Measurements from ENCODE around the gene SYNPR. TPM values are rescaled to one million over a fixed set of nuclear protein-coding genes. Genes with fewer than 3 reads are reported as not detected.

SYNPR gene
- polyA plus RNA-seq, 3 donors: not detected

DNA sequence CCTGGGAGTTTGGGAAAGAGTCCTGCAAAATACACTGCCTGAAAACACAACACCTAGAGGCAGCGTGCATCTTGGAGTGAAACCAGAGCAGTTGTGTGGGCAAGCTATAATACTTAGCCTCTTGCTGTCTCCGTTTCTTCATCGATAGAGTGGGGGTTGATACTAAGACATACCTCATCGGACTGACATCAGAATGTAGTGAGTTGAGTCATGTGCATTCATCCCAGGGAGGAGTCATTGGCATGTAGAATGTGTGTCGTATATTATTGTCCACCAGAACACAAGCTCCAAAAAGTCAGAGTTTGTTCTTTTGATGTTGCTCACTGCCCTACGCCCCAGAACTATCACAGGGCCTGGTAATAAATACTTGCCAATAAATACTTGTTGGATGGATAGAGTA, 378.7 kb downstream of the SYNPR start:
- no peak for DNase-seq
- Histone ChIP-seq H3K4me3 (replicated peaks in 1 of 3; ENCODE audit: low read depth in 2 of 3, low read length in 3 of 3) (no peak overlapping the region), H2AFZ (ENCODE audit: insufficient read depth, low read depth, low read length, poor library complexity, severe bottlenecking) (no peak overlapping the region), H3K9ac (ENCODE audit: insufficient read depth, low read length, poor library complexity, severe bottlenecking) (no peak overlapping the region), H3K27ac (ENCODE audit: low read depth in 1 of 2, low read length in 2 of 2) (no peak overlapping the region), H3K4me2 (replicated peaks; ENCODE audit: extremely low read depth, low read length, poor library complexity, severe bottlenecking) (no peak overlapping the region), H3K4me1 (ENCODE audit: control insufficient read depth in 1 of 2, insufficient read depth in 2 of 2, low read length in 2 of 2) (no peaks in the 10 kb centered on the region), H4K20me1 (ENCODE audit: insufficient read depth, low read length) (no peaks in the 10 kb centered on the region), H3K79me2 (ENCODE audit: insufficient read depth, low read length) (no peaks in the 10 kb centered on the region), H3K36me3 (replicated peaks in 1 of 2; ENCODE audit: control insufficient read depth in 1 of 2, insufficient read depth in 2 of 2, low read length in 2 of 2) (no peaks in the 10 kb centered on the region), H3K9me3 (replicated peaks in 1 of 2; ENCODE audit: control insufficient read depth in 1 of 2, insufficient read depth in 1 of 2, low read length in 2 of 2) (no peaks in the 10 kb centered on the region), H3K27me3 (ENCODE audit: control insufficient read depth in 2 of 2, insufficient read depth in 2 of 2, low read length in 2 of 2) (no peaks in the 10 kb centered on the region)
- intact Hi-C loops (cut with micrococcal nuclease): no loop called here
- TF ChIP-seq, protein P1, sequence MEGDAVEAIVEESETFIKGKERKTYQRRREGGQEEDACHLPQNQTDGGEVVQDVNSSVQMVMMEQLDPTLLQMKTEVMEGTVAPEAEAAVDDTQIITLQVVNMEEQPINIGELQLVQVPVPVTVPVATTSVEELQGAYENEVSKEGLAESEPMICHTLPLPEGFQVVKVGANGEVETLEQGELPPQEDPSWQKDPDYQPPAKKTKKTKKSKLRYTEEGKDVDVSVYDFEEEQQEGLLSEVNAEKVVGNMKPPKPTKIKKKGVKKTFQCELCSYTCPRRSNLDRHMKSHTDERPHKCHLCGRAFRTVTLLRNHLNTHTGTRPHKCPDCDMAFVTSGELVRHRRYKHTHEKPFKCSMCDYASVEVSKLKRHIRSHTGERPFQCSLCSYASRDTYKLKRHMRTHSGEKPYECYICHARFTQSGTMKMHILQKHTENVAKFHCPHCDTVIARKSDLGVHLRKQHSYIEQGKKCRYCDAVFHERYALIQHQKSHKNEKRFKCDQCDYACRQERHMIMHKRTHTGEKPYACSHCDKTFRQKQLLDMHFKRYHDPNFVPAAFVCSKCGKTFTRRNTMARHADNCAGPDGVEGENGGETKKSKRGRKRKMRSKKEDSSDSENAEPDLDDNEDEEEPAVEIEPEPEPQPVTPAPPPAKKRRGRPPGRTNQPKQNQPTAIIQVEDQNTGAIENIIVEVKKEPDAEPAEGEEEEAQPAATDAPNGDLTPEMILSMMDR (IDR thresholded peaks at IDR 0.05): no peak
- Mint-ChIP-seq H3K4me1 (no peaks in the 10 kb centered on the region), H3K9me3 (peaks cover 0 to 3% (median under 1%) of the 10 kb centered on the region in 7 donors), H3K27me3 (ENCODE audit: low read depth in 3 of 3) (peaks cover 2 to 5% (median 5%) of the 10 kb centered on the region in 3 donors), H3K4me3 (no peak overlapping the region), H3K27ac (no peak overlapping the region), H3K36me3 (no peaks in the 10 kb centered on the region)
- 100% methylated on average over 3 of the region's 6 CpGs for WGBS (ENCODE audit: insufficient coverage)

DNA sequence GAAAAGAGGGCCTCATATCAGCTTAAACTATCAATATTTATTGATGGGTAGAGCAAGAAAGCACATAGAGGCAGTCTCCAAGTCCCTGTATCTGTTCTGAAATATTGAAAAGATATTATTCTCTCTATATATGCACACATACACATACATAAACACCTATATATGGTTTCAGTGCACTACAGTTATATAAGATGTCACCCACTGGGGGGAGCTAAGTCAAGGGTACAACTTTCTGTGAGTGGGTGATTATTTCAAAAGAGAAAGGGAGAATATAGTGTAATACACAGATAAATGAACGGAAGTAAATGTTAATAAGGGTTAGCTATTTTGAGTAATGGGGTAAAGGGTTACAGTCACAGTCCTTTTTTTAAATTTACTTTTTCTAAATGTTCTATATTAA, 383.1 kb downstream of the SYNPR start:
- no peaks in the 10 kb centered on the region for H3K4me1 ChIP-seq (ENCODE audit: control insufficient read depth in 1 of 2, insufficient read depth in 2 of 2, low read length in 2 of 2)
- no CpG with 5 or more reads among the region's 1 CpG for WGBS (ENCODE audit: insufficient coverage)
- Mint-ChIP-seq H3K4me1 (no peaks in the 10 kb centered on the region), H3K9me3 (peaks cover 0 to 5% (median 0%) of the 10 kb centered on the region in 7 donors), H3K36me3 (no peaks in the 10 kb centered on the region), H3K27me3 (ENCODE audit: low read depth in 3 of 3) (peaks cover 0 to 7% (median 6%) of the 10 kb centered on the region in 3 donors), H3K4me3 (no peak overlapping the region), H3K27ac (no peak overlapping the region)
- no peaks in the 10 kb centered on the region for H3K9me3 ChIP-seq (replicated peaks in 1 of 2; ENCODE audit: control insufficient read depth in 1 of 2, insufficient read depth in 1 of 2, low read length in 2 of 2)
- no peak overlapping the region for H3K27ac ChIP-seq (ENCODE audit: low read depth in 1 of 2, low read length in 2 of 2)
- H3K4me3 ChIP-seq (replicated peaks in 1 of 3; ENCODE audit: low read depth in 2 of 3, low read length in 3 of 3): no peak overlapping the region
- no peaks in the 10 kb centered on the region for H3K36me3 ChIP-seq (replicated peaks in 1 of 2; ENCODE audit: control insufficient read depth in 1 of 2, insufficient read depth in 2 of 2, low read length in 2 of 2)
- DNase-seq: no peak
- H3K27me3 ChIP-seq (ENCODE audit: control insufficient read depth in 2 of 2, insufficient read depth in 2 of 2, low read length in 2 of 2): no peaks in the 10 kb centered on the region
- no peaks in the 10 kb centered on the region for H3K79me2 ChIP-seq (ENCODE audit: insufficient read depth, low read length)
- no peak overlapping the region for H3K4me2 ChIP-seq (replicated peaks; ENCODE audit: extremely low read depth, low read length, poor library complexity, severe bottlenecking)
- no peak overlapping the region for H2AFZ ChIP-seq (ENCODE audit: insufficient read depth, low read depth, low read length, poor library complexity, severe bottlenecking)
- intact Hi-C loops (cut with micrococcal nuclease): no loop called here
- no peak overlapping the region for H3K9ac ChIP-seq (ENCODE audit: insufficient read depth, low read length, poor library complexity, severe bottlenecking)
- TF ChIP-seq, protein P1 (IDR thresholded peaks at IDR 0.05): peak; percentile 16
- no peaks in the 10 kb centered on the region for H4K20me1 ChIP-seq (ENCODE audit: insufficient read depth, low read length)
